Fibroblast of lung (primary cell): ENCODE data around the gene DDO. TPM values are rescaled to one million over a fixed set of nuclear protein-coding genes. Genes with fewer than 3 reads are reported as not detected.

Source experiments
- DNase-seq, 2 donors: peaks; one replicate each; pipeline versions ENCODE4 v3.0.0 to v3.0.0-alpha.2; 2010; ENCODE audit warnings: low read depth in 2 of 2
- H2AFZ ChIP-seq: 2 replicates; pipeline ENCODE4 v1.5.1; 2012; ENCODE audit warnings: low read length, control low read depth, inconsistent platforms
- H3K27ac ChIP-seq: 2 replicates; pipeline ENCODE4 v1.5.1; 2011; ENCODE audit warnings: low read length, control low read depth; ENCODE audit not compliant: insufficient read depth
- H3K27me3 ChIP-seq: 2 replicates; pipeline ENCODE4 v1.5.1; 2011; ENCODE audit warnings: mild to moderate bottlenecking, low read length; ENCODE audit not compliant: control insufficient read depth, insufficient read depth
- H3K36me3 ChIP-seq: 2 replicates; pipeline ENCODE4 v1.5.1; 2011; ENCODE audit warnings: low read length; ENCODE audit not compliant: control insufficient read depth, insufficient read depth
- H3K4me1 ChIP-seq: 2 replicates; pipeline ENCODE4 v1.5.1; 2011; ENCODE audit warnings: low read length; ENCODE audit not compliant: control insufficient read depth, insufficient read depth; ENCODE audit errors: extremely low read depth
- H3K4me2 ChIP-seq: 2 replicates; pipeline ENCODE4 v1.5.1; 2011; ENCODE audit warnings: low read length, control low read depth; ENCODE audit not compliant: insufficient read depth; ENCODE audit errors: extremely low read depth
- H3K4me3 ChIP-seq, 4 experiments: fragments of 200-600 bp in 1 of 4; sonication (generic) in 1 of 4; replicated peaks in 1 of 4; 2 replicates each; pipeline ENCODE4 v1.5.1; 2011 to 2016; ENCODE audit warnings: low read length in 4 of 4, low read depth in 3 of 4, mild to moderate bottlenecking in 3 of 4, control low read depth in 2 of 4, inconsistent platforms in 1 of 4, mixed read lengths in 1 of 4; ENCODE audit not compliant: insufficient read depth in 1 of 4; ENCODE audit errors: control extremely low read depth in 1 of 4
- H3K79me2 ChIP-seq: 2 replicates; pipeline ENCODE4 v1.5.1; 2012; ENCODE audit warnings: mild to moderate bottlenecking, low read length, inconsistent platforms; ENCODE audit not compliant: control insufficient read depth, insufficient read depth
- H3K9ac ChIP-seq: 2 replicates; pipeline ENCODE4 v1.5.1; 2011; ENCODE audit warnings: mild to moderate bottlenecking, low read length, control low read depth; ENCODE audit not compliant: insufficient read depth
- H3K9me3 ChIP-seq: 2 replicates; pipeline ENCODE4 v1.5.1; 2012; ENCODE audit warnings: low read depth, low read length; ENCODE audit not compliant: control insufficient read depth, insufficient read depth
- H4K20me1 ChIP-seq: 2 replicates; pipeline ENCODE4 v1.5.1; 2011; ENCODE audit warnings: low read length; ENCODE audit not compliant: control insufficient read depth, insufficient read depth; ENCODE audit errors: extremely low read depth
- EZH2 ChIP-seq: IDR thresholded peaks from 2 replicates; pipeline ENCODE4 v1.5.1; 2012; ENCODE audit warnings: low read length, control low read depth, mild to moderate bottlenecking; ENCODE audit errors: missing control alignments
- polyA plus RNA-seq, 2 donors: library from polyadenylated mRNA; depleted of rRNA in 1 of 2; stranded (reverse) in 1 of 2; unstranded in 1 of 2; fragments of >200 nt; gene quantifications; 2 replicates each; pipeline ENCODE4 v1.2.1, GENCODE V29; 2011 to 2012; ENCODE audit warnings: missing spikeins in 1 of 2
- total RNA-seq: library from RNA; depleted of rRNA; stranded (reverse); fragments of >200 nt; gene quantifications from 2 replicates; pipeline ENCODE4 v1.2.1, GENCODE V29; 2014
- TF ChIP-seq, protein P1 (sequence below), 2 donors: IDR thresholded peaks in 1 of 2; conservative IDR thresholded peaks in 1 of 2; 1 replicate in 1 of 2; 2 replicates in 1 of 2; pipeline ENCODE4 v1.5.1; 2011 to 2012; ENCODE audit warnings: low read length in 2 of 2, control low read depth in 1 of 2, inconsistent platforms in 1 of 2, low read depth in 1 of 2, mild to moderate bottlenecking in 1 of 2

Gene DDO
- total and polyA plus RNA-seq, 2 donors (not counting 1 experiment from before 2014, with no cell fraction given), result 3.9 to 12.2 TPM

- H3K4me1 ChIP-seq, result peaks cover 6% of the 10 kb centered on the region
- no peaks in the 10 kb centered on the region for H3K79me2 ChIP-seq
- no peaks in the 10 kb centered on the region for H4K20me1 ChIP-seq
- no peak for TF ChIP-seq EZH2
- TF ChIP-seq, protein P1, sequence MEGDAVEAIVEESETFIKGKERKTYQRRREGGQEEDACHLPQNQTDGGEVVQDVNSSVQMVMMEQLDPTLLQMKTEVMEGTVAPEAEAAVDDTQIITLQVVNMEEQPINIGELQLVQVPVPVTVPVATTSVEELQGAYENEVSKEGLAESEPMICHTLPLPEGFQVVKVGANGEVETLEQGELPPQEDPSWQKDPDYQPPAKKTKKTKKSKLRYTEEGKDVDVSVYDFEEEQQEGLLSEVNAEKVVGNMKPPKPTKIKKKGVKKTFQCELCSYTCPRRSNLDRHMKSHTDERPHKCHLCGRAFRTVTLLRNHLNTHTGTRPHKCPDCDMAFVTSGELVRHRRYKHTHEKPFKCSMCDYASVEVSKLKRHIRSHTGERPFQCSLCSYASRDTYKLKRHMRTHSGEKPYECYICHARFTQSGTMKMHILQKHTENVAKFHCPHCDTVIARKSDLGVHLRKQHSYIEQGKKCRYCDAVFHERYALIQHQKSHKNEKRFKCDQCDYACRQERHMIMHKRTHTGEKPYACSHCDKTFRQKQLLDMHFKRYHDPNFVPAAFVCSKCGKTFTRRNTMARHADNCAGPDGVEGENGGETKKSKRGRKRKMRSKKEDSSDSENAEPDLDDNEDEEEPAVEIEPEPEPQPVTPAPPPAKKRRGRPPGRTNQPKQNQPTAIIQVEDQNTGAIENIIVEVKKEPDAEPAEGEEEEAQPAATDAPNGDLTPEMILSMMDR (conservative IDR thresholded peaks at IDR 0.05 in 1 of 2, IDR thresholded peaks at IDR 0.05 in 1 of 2; ENCODE audit: low read depth in 1 of 2, low read length in 2 of 2), result no peak
- no peak overlapping the region for H2AFZ ChIP-seq
- no peak for DNase-seq
- H3K4me2 ChIP-seq, result no peak overlapping the region
- no peaks in the 10 kb centered on the region for H3K36me3 ChIP-seq
- no peak overlapping the region for H3K9ac ChIP-seq
- H3K4me3 ChIP-seq, result no peak overlapping the region
- H3K9me3 ChIP-seq, result no peaks in the 10 kb centered on the region
- no peak overlapping the region for H3K27ac ChIP-seq
- H3K27me3 ChIP-seq, result no peaks in the 10 kb centered on the region
These were observed 20.2 kb downstream of the DDO start for GRCh38 chr6:110395221-110395620.

DNA sequence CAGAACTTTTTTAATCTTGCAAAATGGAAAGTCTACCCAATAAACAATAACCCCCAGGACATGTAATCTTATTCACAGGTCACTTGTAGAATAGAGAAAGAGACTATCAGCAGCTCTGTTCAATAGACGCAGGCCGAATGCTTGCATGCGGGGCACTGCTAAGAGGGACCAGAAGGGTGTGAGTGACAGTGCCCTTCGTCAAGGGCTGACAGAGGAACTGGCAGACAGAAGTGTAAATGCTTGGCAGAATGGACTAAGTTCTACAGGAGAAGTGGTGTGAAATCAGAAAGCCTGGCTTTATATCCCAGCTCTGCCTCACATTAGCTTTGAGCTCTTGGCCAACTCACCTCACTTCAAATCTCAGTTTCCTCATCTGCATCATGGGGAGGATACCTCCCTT, 21.0 kb downstream of the DDO start:
- Histone ChIP-seq H3K9me3 (no peaks in the 10 kb centered on the region), H3K4me2 (no peak overlapping the region), H3K27ac (no peak overlapping the region), H3K79me2 (no peaks in the 10 kb centered on the region), H2AFZ (no peak overlapping the region), H3K27me3 (no peaks in the 10 kb centered on the region), H4K20me1 (no peaks in the 10 kb centered on the region), H3K4me1 (peaks cover 3% of the 10 kb centered on the region), H3K4me3 (no peak overlapping the region), H3K36me3 (no peaks in the 10 kb centered on the region), H3K9ac (no peak overlapping the region)
- DNase-seq, result no peak
- no peak for TF ChIP-seq EZH2
- TF ChIP-seq, protein P1 (conservative IDR thresholded peaks at IDR 0.05 in 1 of 2, IDR thresholded peaks at IDR 0.05 in 1 of 2; ENCODE audit: low read depth in 1 of 2, low read length in 2 of 2), result no peak

GRCh38 chr6:110392727-110393126, 22.6 kb downstream of the DDO start:
- H3K4me1 ChIP-seq, result no peaks in the 10 kb centered on the region
- no peak for DNase-seq
- TF ChIP-seq EZH2, result no peak
- TF ChIP-seq, protein P1 (conservative IDR thresholded peaks at IDR 0.05 in 1 of 2, IDR thresholded peaks at IDR 0.05 in 1 of 2; ENCODE audit: low read depth in 1 of 2, low read length in 2 of 2), result no peak

More at GRCh38 chr6:110392727-110393126, 22.6 kb downstream of the DDO start:
- H3K4me3 ChIP-seq, result no peak overlapping the region
- no peak overlapping the region for H3K9ac ChIP-seq
- H2AFZ ChIP-seq, result no peak overlapping the region
- no peaks in the 10 kb centered on the region for H3K79me2 ChIP-seq
- H3K36me3 ChIP-seq, result no peaks in the 10 kb centered on the region
- no peaks in the 10 kb centered on the region for H3K9me3 ChIP-seq
- H3K27me3 ChIP-seq, result no peaks in the 10 kb centered on the region
- no peak overlapping the region for H3K4me2 ChIP-seq
- no peak overlapping the region for H3K27ac ChIP-seq
- no peaks in the 10 kb centered on the region for H4K20me1 ChIP-seq
